ENCODE measurements around the gene IFIT3.

DNA sequence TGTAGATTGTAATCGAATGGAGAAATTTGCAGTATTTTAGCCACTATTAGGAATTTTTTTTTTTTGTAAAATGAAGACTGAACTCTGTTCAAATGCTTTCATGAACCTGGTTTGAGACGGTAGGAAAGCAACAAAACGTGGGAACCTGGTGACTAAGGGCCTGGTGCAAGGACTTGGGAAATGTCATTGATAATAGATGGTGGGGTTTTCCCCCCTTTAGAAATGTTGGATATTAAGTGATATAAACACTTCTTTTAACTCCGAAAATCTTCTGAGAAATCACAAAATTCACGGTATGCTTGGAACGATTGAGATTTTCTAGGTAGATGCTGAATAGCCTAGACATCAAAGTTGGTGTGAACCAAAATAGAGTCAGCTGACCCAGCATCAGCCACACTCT is 19.5 kb upstream of the IFIT3 start:
- TF ChIP-seq, protein P1, sequence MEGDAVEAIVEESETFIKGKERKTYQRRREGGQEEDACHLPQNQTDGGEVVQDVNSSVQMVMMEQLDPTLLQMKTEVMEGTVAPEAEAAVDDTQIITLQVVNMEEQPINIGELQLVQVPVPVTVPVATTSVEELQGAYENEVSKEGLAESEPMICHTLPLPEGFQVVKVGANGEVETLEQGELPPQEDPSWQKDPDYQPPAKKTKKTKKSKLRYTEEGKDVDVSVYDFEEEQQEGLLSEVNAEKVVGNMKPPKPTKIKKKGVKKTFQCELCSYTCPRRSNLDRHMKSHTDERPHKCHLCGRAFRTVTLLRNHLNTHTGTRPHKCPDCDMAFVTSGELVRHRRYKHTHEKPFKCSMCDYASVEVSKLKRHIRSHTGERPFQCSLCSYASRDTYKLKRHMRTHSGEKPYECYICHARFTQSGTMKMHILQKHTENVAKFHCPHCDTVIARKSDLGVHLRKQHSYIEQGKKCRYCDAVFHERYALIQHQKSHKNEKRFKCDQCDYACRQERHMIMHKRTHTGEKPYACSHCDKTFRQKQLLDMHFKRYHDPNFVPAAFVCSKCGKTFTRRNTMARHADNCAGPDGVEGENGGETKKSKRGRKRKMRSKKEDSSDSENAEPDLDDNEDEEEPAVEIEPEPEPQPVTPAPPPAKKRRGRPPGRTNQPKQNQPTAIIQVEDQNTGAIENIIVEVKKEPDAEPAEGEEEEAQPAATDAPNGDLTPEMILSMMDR (IDR thresholded peaks at IDR 0.05) = no peak
- no peak for TF ChIP-seq POLR2A (IDR thresholded peaks at IDR 0.05)
